HepG2 (cell line): ENCODE data around the gene PPP2R2C. TPM values are rescaled to one million over a fixed set of nuclear protein-coding genes. Genes with fewer than 3 reads are reported as not detected.
A peak's percentile ranks its signal among the peaks of the same experiment; 100 is the strongest.

Experiments used
- ATF2 ChIP-seq: sonication (generic); formaldehyde crosslinking; IDR thresholded peaks from 2 replicates; pipeline ENCODE4 v1.4.0; 2020; ENCODE audit warnings: missing genetic modification reagents
- ATF6 ChIP-seq: sonication (generic); formaldehyde crosslinking; conservative IDR thresholded peaks from 2 replicates; pipeline ENCODE4 v1.4.0; 2020; ENCODE audit warnings: missing genetic modification reagents
- KLF11 ChIP-seq: IDR thresholded peaks from 2 replicates; pipeline ENCODE4 v1.6.1; 2016; ENCODE audit warnings: missing compliant biosample characterization
- MYC ChIP-seq: sonication (generic); formaldehyde crosslinking; IDR thresholded peaks from 2 replicates; pipeline ENCODE4 v1.9.0; 2021; ENCODE audit warnings: missing genetic modification reagents, borderline replicate concordance
- NR1H2 ChIP-seq: sonication (generic); formaldehyde crosslinking; IDR thresholded peaks from 2 replicates; pipeline ENCODE4 v1.8.1; 2022; ENCODE audit warnings: low read depth, missing genetic modification reagents, borderline replicate concordance
- SNAPC5 ChIP-seq: sonication (generic); formaldehyde crosslinking; IDR thresholded peaks from 2 replicates; pipeline ENCODE4 v1.8.1; 2023; ENCODE audit warnings: mild to moderate bottlenecking, missing genetic modification reagents, borderline replicate concordance
- SOX5 ChIP-seq: IDR thresholded peaks from 2 replicates; pipeline ENCODE4 v1.6.1; 2016; ENCODE audit warnings: borderline replicate concordance
- SUZ12 ChIP-seq: fragments of 150-350 bp; IDR thresholded peaks from 2 replicates; pipeline ENCODE4 v1.6.1; 2014; ENCODE audit warnings: low read depth, low read length
- TBX2 ChIP-seq: sonication (generic); formaldehyde crosslinking; IDR thresholded peaks from 2 replicates; pipeline ENCODE4 v1.5.0; 2020; ENCODE audit warnings: missing genetic modification reagents, mild to moderate bottlenecking, borderline replicate concordance
- TCF7 ChIP-seq: sonication (generic); IDR thresholded peaks from 2 replicates; pipeline ENCODE4 v1.6.1; 2016; ENCODE audit warnings: antibody characterized with exemption, low read depth
- U2AF1 ChIP-seq: fragments of 200-400 bp; formaldehyde crosslinking; optimal IDR thresholded peaks from 2 replicates; pipeline ENCODE3; 2017; ENCODE audit warnings: mild to moderate bottlenecking, low read depth, low read length
- YEATS2 ChIP-seq: sonication (generic); formaldehyde crosslinking; IDR thresholded peaks from 2 replicates; pipeline ENCODE4 v1.4.0; 2020; ENCODE audit warnings: missing genetic modification reagents, borderline replicate concordance
- ZHX2 ChIP-seq, 2 experiments: sonication (generic) in 1 of 2; formaldehyde crosslinking in 1 of 2; IDR thresholded peaks; 2 replicates each; pipeline versions ENCODE4 v1.6.1 to v1.9.0; 2014 to 2022; ENCODE audit warnings: antibody characterized with exemption in 1 of 2, borderline replicate concordance in 1 of 2, inconsistent platforms in 1 of 2, low read depth in 1 of 2, missing genetic modification reagents in 1 of 2
- ZNF124 ChIP-seq: sonication (generic); formaldehyde crosslinking; IDR thresholded peaks from 2 replicates; pipeline ENCODE4 v1.4.0; 2020; ENCODE audit warnings: missing genetic modification reagents
- ZNF281 ChIP-seq: sonication (generic); formaldehyde crosslinking; IDR thresholded peaks from 2 replicates; pipeline ENCODE4 v1.4.0; 2020; ENCODE audit warnings: missing genetic modification reagents, borderline replicate concordance
- ZNF557 ChIP-seq: sonication (generic); formaldehyde crosslinking; IDR thresholded peaks from 2 replicates; pipeline ENCODE4 v1.4.0; 2020; ENCODE audit warnings: missing genetic modification reagents
- ZNF749 ChIP-seq: sonication (generic); formaldehyde crosslinking; IDR thresholded peaks from 2 replicates; pipeline ENCODE4 v1.8.0; 2022; ENCODE audit warnings: mild to moderate bottlenecking, missing genetic modification reagents, moderate library complexity, borderline replicate concordance
- ZNF777 ChIP-seq: sonication (generic); formaldehyde crosslinking; IDR thresholded peaks from 2 replicates; pipeline ENCODE4 v1.4.0; 2020; ENCODE audit warnings: missing genetic modification reagents
- polyA plus RNA-seq, 8 experiments: library from polyadenylated mRNA; depleted of rRNA in 3 of 8; stranded (reverse) in 7 of 8; unstranded in 1 of 8; fragments of >200 nt; fragmentation: Illumina TruSeq in 4 of 8; extraction: Trizol in 4 of 8; gene quantifications; 2 replicates each; pipeline versions ENCODE4 v1.2.1 to v1.2.3, GENCODE V29; 2011 to 2016; ENCODE audit warnings: low read depth in 4 of 8, missing spikeins in 1 of 8, mixed read lengths in 1 of 8; ENCODE audit not compliant: insufficient read depth in 1 of 8
- total RNA-seq, 5 experiments: library from RNA; depleted of rRNA; stranded (reverse); fragments of >200 nt; fragmentation: Illumina TruSeq; extraction: Trizol; gene quantifications; 2 replicates each; pipeline ENCODE4 v1.2.3, GENCODE V29; 2016; ENCODE audit warnings: low read depth in 1 of 5

PPP2R2C gene
- total and polyA plus RNA-seq, 2 of the 13 experiments (the other 11 are each of a cell fraction or from before 2014, with no cell fraction given) = 0.60 to 8.6 TPM

- TF ChIP-seq ATF2 = no peak
- TF ChIP-seq U2AF1 = no peak
- TF ChIP-seq ZHX2 (IDR thresholded peaks at IDR 0.05; ENCODE audit: low read depth) = no peak
- TF ChIP-seq ZHX2 (CRISPR knock-in tag; IDR thresholded peaks at IDR 0.05; ENCODE audit: borderline replicate concordance) = no peak
- no peak for TF ChIP-seq NR1H2
- no peak; the same call in 1 of the 2 replicates for TF ChIP-seq SOX5 (CRISPR knock-in tag)
- TF ChIP-seq YEATS2 (CRISPR knock-in tag) = no peak; the same call in 1 of the 2 replicates
- TF ChIP-seq ZNF777 = no peak
- TF ChIP-seq SNAPC5 (CRISPR knock-in tag) = no peak
- TF ChIP-seq MYC (CRISPR knock-in tag) = peak; percentile 38; the same call in 1 of the 2 replicates
- TF ChIP-seq KLF11 (CRISPR knock-in tag) = peak; percentile 77; the same call in 1 of the 2 replicates
- TF ChIP-seq ZNF281 (CRISPR knock-in tag) = 0 out of 2 replicates have a peak, but pooled peaks have one; percentile 46
- no peak for TF ChIP-seq TBX2
- TF ChIP-seq ZNF749 (CRISPR knock-in tag) = no peak
- 0 out of 2 replicates have a peak, but pooled peaks have one; percentile 38 for TF ChIP-seq ZNF124 (CRISPR knock-in tag)
- TF ChIP-seq TCF7 = no peak
- TF ChIP-seq SUZ12 = no peak
- TF ChIP-seq ATF6 = no peak
- TF ChIP-seq ZNF557 (CRISPR knock-in tag) = peak; percentile 84
These were observed 109.5 kb downstream of the PPP2R2C start (continued) for GRCh38 chr4:6362896-6363295.
